ENCODE measurements around the gene ANKRD13D.
A peak's percentile ranks its signal among the peaks of the same experiment; 100 is the strongest.

The ANKRD13D gene

GRCh38 chr11:67285541-67286498, 3.3 kb upstream of the ANKRD13D start:
- DNase-seq (ENCODE audit: extremely low read depth in 1 of 2, low read depth in 1 of 2): no peak

GRCh38 chr11:67286621-67287333, 2.3 kb upstream of the ANKRD13D start:
- DNase-seq (ENCODE audit: extremely low read depth in 1 of 2, low read depth in 1 of 2): no peak

- no peak for DNase-seq (ENCODE audit: extremely low read depth in 1 of 2, low read depth in 1 of 2)
Observed at GRCh38 chr11:67287355-67288197, 1.5 kb upstream of the ANKRD13D start.

- no peak for DNase-seq (ENCODE audit: extremely low read depth in 1 of 2, low read depth in 1 of 2)
Observed at GRCh38 chr11:67288198-67288451, 978 bp upstream of the ANKRD13D start.

- DNase-seq (ENCODE audit: extremely low read depth in 1 of 2, low read depth in 1 of 2): peak in 1 of 2 donors; percentile 86
Observed at GRCh38 chr11:67288452-67289225, 464 bp upstream of the ANKRD13D start.

GRCh38 chr11:67289651-67290479, 762 bp downstream of the ANKRD13D start:
- DNase-seq (ENCODE audit: extremely low read depth in 1 of 2, low read depth in 1 of 2): no peak

GRCh38 chr11:67290801-67291200, 1.7 kb downstream of the ANKRD13D start:
- DNase-seq (ENCODE audit: extremely low read depth in 1 of 2, low read depth in 1 of 2): no peak

GRCh38 chr11:67291481-67292381, 2.6 kb downstream of the ANKRD13D start:
- no peak for DNase-seq (ENCODE audit: extremely low read depth in 1 of 2, low read depth in 1 of 2)

- no peak for DNase-seq (ENCODE audit: extremely low read depth in 1 of 2, low read depth in 1 of 2)
Observed at GRCh38 chr11:67292671-67293070, 3.6 kb downstream of the ANKRD13D start.

GRCh38 chr11:67293090-67293489, 4.0 kb downstream of the ANKRD13D start:
- DNase-seq (ENCODE audit: extremely low read depth in 1 of 2, low read depth in 1 of 2): no peak

- DNase-seq (ENCODE audit: extremely low read depth in 1 of 2, low read depth in 1 of 2): no peak
Observed at GRCh38 chr11:67295846-67296245, 6.7 kb downstream of the ANKRD13D start.

GRCh38 chr11:67298786-67299185, 9.7 kb downstream of the ANKRD13D start:
- no peak for DNase-seq (ENCODE audit: extremely low read depth in 1 of 2, low read depth in 1 of 2)

- DNase-seq (ENCODE audit: extremely low read depth in 1 of 2, low read depth in 1 of 2): no peak
Observed at GRCh38 chr11:67299471-67300191, 10.5 kb downstream of the ANKRD13D start.

- DNase-seq (ENCODE audit: extremely low read depth in 1 of 2, low read depth in 1 of 2): no peak
Observed at GRCh38 chr11:67300256-67300755, 11.2 kb downstream of the ANKRD13D start.

- no peak for DNase-seq (ENCODE audit: extremely low read depth in 1 of 2, low read depth in 1 of 2)
Observed at GRCh38 chr11:67300756-67301312, 11.7 kb downstream of the ANKRD13D start.

GRCh38 chr11:67301313-67301921, 12.3 kb downstream of the ANKRD13D start:
- DNase-seq (ENCODE audit: extremely low read depth in 1 of 2, low read depth in 1 of 2): no peak

GRCh38 chr11:67301951-67302516, 12.9 kb downstream of the ANKRD13D start:
- no peak for DNase-seq (ENCODE audit: extremely low read depth in 1 of 2, low read depth in 1 of 2)

Measured in activated CD8-positive, alpha-beta memory T cell treated with anti-CD3 and anti-CD28 coated beads for 1 hour (primary cell).